Keratinocyte (primary cell): ENCODE measurements around the gene ERC2. TPM values are rescaled to one million over a fixed set of nuclear protein-coding genes. Genes with fewer than 3 reads are reported as not detected.

ENCODE experiments used
- DNase-seq: peaks from one replicate; pipeline ENCODE4 v3.0.0-alpha.2; 2011; ENCODE audit warnings: low read depth, missing footprints, low spot score
- FAIRE-seq: peaks from 2 replicates; lab custom pipeline; 2011; peaks lifted over from hg19 to GRCh38; lab: Jason Lieb, UNC
- H2AFZ ChIP-seq: 2 replicates; pipeline ENCODE4 v1.6.0; 2012; ENCODE audit warnings: low read length, control low read depth, inconsistent platforms; ENCODE audit not compliant: control insufficient read depth
- H3K27ac ChIP-seq: 2 replicates; pipeline ENCODE4 v1.5.1; 2011; ENCODE audit warnings: low read length; ENCODE audit not compliant: control insufficient read depth, insufficient read depth
- H3K27me3 ChIP-seq: 3 replicates; pipeline ENCODE4 v1.6.0; 2011; ENCODE audit warnings: low read length; ENCODE audit not compliant: control insufficient read depth, insufficient read depth; ENCODE audit errors: extremely low read depth
- H3K36me3 ChIP-seq, 2 experiments: 2 replicates in 1 of 2; 3 replicates in 1 of 2; pipeline ENCODE4 v1.5.1; 2011; ENCODE audit warnings: low read length in 2 of 2, mild to moderate bottlenecking in 1 of 2; ENCODE audit not compliant: control insufficient read depth in 2 of 2, insufficient read depth in 2 of 2; ENCODE audit errors: extremely low read depth in 1 of 2
- H3K4me1 ChIP-seq: 3 replicates; pipeline ENCODE4 v1.5.1; 2011; ENCODE audit warnings: low read length; ENCODE audit not compliant: control insufficient read depth, insufficient read depth; ENCODE audit errors: extremely low read depth
- H3K4me2 ChIP-seq: 3 replicates; pipeline ENCODE4 v1.6.0; 2011; ENCODE audit warnings: low read depth, low read length; ENCODE audit not compliant: control insufficient read depth, insufficient read depth; ENCODE audit errors: extremely low read depth
- H3K4me3 ChIP-seq, 3 experiments: fragments of 200-600 bp in 1 of 3; sonication (generic) in 1 of 3; 2 replicates in 2 of 3; 3 replicates in 1 of 3; pipeline ENCODE4 v1.5.1; 2011 to 2016; ENCODE audit warnings: low read length in 3 of 3, mild to moderate bottlenecking in 3 of 3, control low read depth in 2 of 3, inconsistent platforms in 1 of 3, low read depth in 1 of 3, mixed read lengths in 1 of 3, mixed run types in 1 of 3, moderate library complexity in 1 of 3; ENCODE audit not compliant: control insufficient read depth in 2 of 3, insufficient read depth in 2 of 3; ENCODE audit errors: extremely low read depth in 1 of 3
- H3K79me2 ChIP-seq: 2 replicates; pipeline ENCODE4 v1.6.0; 2012; ENCODE audit warnings: low read length; ENCODE audit not compliant: control insufficient read depth, insufficient read depth
- H3K9ac ChIP-seq: 3 replicates; pipeline ENCODE4 v1.6.0; 2011; ENCODE audit warnings: low read length; ENCODE audit not compliant: control insufficient read depth, insufficient read depth; ENCODE audit errors: extremely low read depth
- H3K9me1 ChIP-seq: 3 replicates; pipeline ENCODE4 v1.6.0; 2011; ENCODE audit warnings: low read length; ENCODE audit not compliant: control insufficient read depth, insufficient read depth; ENCODE audit errors: extremely low read depth
- H3K9me3 ChIP-seq: 2 replicates; pipeline ENCODE4 v1.5.1; 2012; ENCODE audit warnings: low read depth, low read length; ENCODE audit not compliant: control insufficient read depth
- H4K20me1 ChIP-seq: 3 replicates; pipeline ENCODE4 v1.6.0; 2011; ENCODE audit warnings: low read length; ENCODE audit not compliant: control insufficient read depth, insufficient read depth; ENCODE audit errors: extremely low read depth
- CTCF ChIP-seq, 3 experiments: IDR thresholded peaks in 1 of 3; conservative IDR thresholded peaks in 1 of 3; optimal IDR thresholded peaks in 1 of 3; 2 replicates in 2 of 3; 3 replicates in 1 of 3; pipeline versions ENCODE3 to v1.5.1; 2011; ENCODE audit warnings: low read length in 3 of 3, mild to moderate bottlenecking in 3 of 3, moderate library complexity in 2 of 3, control low read depth in 1 of 3, inconsistent platforms in 1 of 3; ENCODE audit not compliant: insufficient read depth in 2 of 3; ENCODE audit errors: extremely low read depth in 1 of 3
- EZH2 ChIP-seq: IDR thresholded peaks from one replicate; pipeline ENCODE4 v1.6.1; 2012; ENCODE audit warnings: inconsistent platforms, mild to moderate bottlenecking, low read length, moderate library complexity
- dilution Hi-C: fragments of 300-500 bp; cut with MboI; formaldehyde crosslinking; loops from one replicate; pipeline ENCODE4 v1.7.0; 2020; ENCODE audit warnings: low sequenced_read_pairs; ENCODE audit not compliant: extremely low pct_ligation_motif_present
- polyA plus RNA-seq, 5 experiments: library from polyadenylated mRNA; depleted of rRNA in 3 of 5; stranded (reverse) in 3 of 5; stranded (forward) in 1 of 5; unstranded in 1 of 5; fragments of >200 nt; gene quantifications; 1 replicate in 1 of 5; 2 replicates in 3 of 5; 3 replicates in 1 of 5; pipeline versions ENCODE4 v1.2.1 to v1.2.3, GENCODE V29; 2011 to 2012; ENCODE audit warnings: missing spikeins in 2 of 5, low read depth in 1 of 5, low replicate concordance in 1 of 5

ERC2 gene
- polyA plus RNA-seq, 1 donor (not counting 4 experiments of a cell fraction or from before 2014, with no cell fraction given): 0.08 TPM

DNA sequence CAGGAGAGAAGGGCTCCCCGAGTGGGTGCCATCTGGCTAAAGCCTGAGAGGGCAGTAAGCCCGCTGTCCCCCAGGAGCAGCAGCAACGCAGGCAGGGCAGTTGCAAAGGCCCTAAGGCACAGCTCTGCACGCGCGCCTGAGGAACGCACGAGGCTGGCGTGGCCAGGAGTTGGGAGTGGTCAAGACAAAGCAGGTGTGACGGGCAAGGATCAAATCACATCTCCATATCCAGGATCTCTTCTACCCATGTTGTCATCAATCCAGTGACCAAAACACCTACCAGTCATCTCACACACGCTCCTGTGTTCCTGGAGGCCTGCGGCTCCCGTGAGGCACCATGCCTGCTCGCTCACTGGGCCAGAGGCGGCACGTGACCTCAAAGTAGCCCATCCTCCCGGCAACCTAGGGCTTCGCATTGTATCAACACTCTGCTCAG lies 59.5 kb downstream of the ERC2 start:
- no peak overlapping the region for H2AFZ ChIP-seq
- dilution Hi-C loops: no loop called here

DNA sequence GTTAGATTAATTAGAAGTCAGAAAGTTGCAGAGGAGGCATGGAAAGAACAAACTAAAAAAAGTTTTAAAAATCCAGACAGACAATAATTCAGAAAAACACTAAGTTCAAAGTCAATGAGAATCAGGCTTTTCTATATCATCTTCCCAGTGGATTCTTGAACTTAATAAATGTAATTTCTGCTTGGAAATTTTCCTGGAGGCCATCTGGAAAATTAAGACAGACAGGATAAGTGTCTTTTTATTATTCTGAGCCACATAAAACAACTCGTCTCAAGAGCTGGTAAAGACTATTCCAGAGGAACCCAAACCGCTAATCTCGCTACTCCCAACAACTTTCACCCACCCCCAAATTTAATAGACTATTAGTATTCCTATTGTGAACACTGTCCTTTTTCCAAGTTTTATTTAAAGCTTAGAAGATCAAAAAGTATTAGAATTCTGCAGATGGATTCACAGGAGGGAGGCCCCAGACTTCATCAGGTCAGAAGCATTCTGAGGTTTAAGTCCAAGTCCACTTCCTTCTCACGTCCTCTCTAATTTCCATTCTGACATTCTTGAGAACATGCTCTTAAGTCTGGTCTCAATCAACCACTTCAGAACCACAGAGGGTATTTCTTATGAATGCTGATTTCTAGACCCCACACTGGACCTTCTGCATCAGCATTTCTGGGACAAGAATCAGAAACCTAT lies 61.3 kb downstream of the ERC2 start:
- no peaks in the 10 kb centered on the region for H3K9me3 ChIP-seq
- dilution Hi-C loops: no loop called here
- no peak overlapping the region for H3K4me3 ChIP-seq
- no peak overlapping the region for H2AFZ ChIP-seq
- TF ChIP-seq CTCF (optimal IDR thresholded peaks at IDR 0.05 in 1 of 3, IDR thresholded peaks at IDR 0.05 in 1 of 3, conservative IDR thresholded peaks at IDR 0.05 in 1 of 3; ENCODE audit: extremely low read depth in 1 of 3, insufficient read depth in 2 of 3, low read length in 3 of 3): no peak
- TF ChIP-seq EZH2: no peak
- H3K27me3 ChIP-seq: no peaks in the 10 kb centered on the region
- no peaks in the 10 kb centered on the region for H3K79me2 ChIP-seq
- no peaks in the 10 kb centered on the region for H3K9me1 ChIP-seq
- FAIRE-seq: no peak
- H3K36me3 ChIP-seq: no peaks in the 10 kb centered on the region
- DNase-seq: no peak
- no peaks in the 10 kb centered on the region for H4K20me1 ChIP-seq
- no peak overlapping the region for H3K9ac ChIP-seq
- no peak overlapping the region for H3K4me2 ChIP-seq
- H3K27ac ChIP-seq: no peak overlapping the region
- no peaks in the 10 kb centered on the region for H3K4me1 ChIP-seq

More for the DNA sequence above, 59.5 kb downstream of the ERC2 start:
- Histone ChIP-seq H3K9me3 (no peaks in the 10 kb centered on the region), H3K4me3 (no peak overlapping the region), H4K20me1 (no peaks in the 10 kb centered on the region), H3K36me3 (no peaks in the 10 kb centered on the region), H3K4me1 (no peaks in the 10 kb centered on the region), H3K79me2 (no peaks in the 10 kb centered on the region), H3K4me2 (no peak overlapping the region), H3K27ac (no peak overlapping the region), H3K27me3 (no peaks in the 10 kb centered on the region), H3K9ac (no peak overlapping the region), H3K9me1 (no peaks in the 10 kb centered on the region)
- no peak for DNase-seq
- TF ChIP-seq EZH2: no peak
- no peak for FAIRE-seq
